AG08395 (cell line): ENCODE data around the gene ABHD6.
"Not testable (repeated sequence)": the region's sequence is repeated elsewhere in the genome, so short reads cannot be mapped to it uniquely, and the experiment has no call there.

ENCODE experiments used
- DNase-seq: peaks from one replicate; pipeline ENCODE4 v3.0.0; 2012; ENCODE audit warnings: mixed read lengths, low spot score

The ABHD6 gene

GRCh38 chr3:58242860-58243259 is 5.3 kb downstream of the ABHD6 start:
- not testable (repeated sequence) for DNase-seq

- DNase-seq, result no peak
These were observed 6.5 kb downstream of the ABHD6 start for GRCh38 chr3:58243976-58244585.

- no peak for DNase-seq
These were observed 8.8 kb downstream of the ABHD6 start for GRCh38 chr3:58246148-58247047.

- DNase-seq, result no peak
These were observed 11.9 kb downstream of the ABHD6 start for GRCh38 chr3:58249358-58250092.

- DNase-seq, result no peak
These were observed 12.6 kb downstream of the ABHD6 start for GRCh38 chr3:58250093-58250707.

- no peak for DNase-seq
These were observed 14.0 kb downstream of the ABHD6 start for GRCh38 chr3:58251631-58252035.

GRCh38 chr3:58254144-58254543 is 16.6 kb downstream of the ABHD6 start:
- no peak for DNase-seq

GRCh38 chr3:58256061-58256460 is 18.5 kb downstream of the ABHD6 start:
- DNase-seq, result no peak

- DNase-seq, result no peak
These were observed 18.9 kb downstream of the ABHD6 start for GRCh38 chr3:58256511-58256910.

- no peak for DNase-seq
These were observed 20.9 kb downstream of the ABHD6 start for GRCh38 chr3:58258392-58259055.

GRCh38 chr3:58260261-58260731 is 22.7 kb downstream of the ABHD6 start:
- peak; percentile 90 for DNase-seq

GRCh38 chr3:58260733-58261132 is 23.1 kb downstream of the ABHD6 start:
- DNase-seq, result peak; percentile 50

- no peak for DNase-seq
These were observed 24.5 kb downstream of the ABHD6 start for GRCh38 chr3:58261954-58262666.

GRCh38 chr3:58266577-58266976 is 29.0 kb downstream of the ABHD6 start:
- DNase-seq, result no peak

GRCh38 chr3:58267543-58267942 is 30.0 kb downstream of the ABHD6 start:
- not testable (repeated sequence) for DNase-seq

- DNase-seq, result no peak
These were observed 31.8 kb downstream of the ABHD6 start for GRCh38 chr3:58269356-58269755.

GRCh38 chr3:58270485-58270884 is 32.9 kb downstream of the ABHD6 start:
- no peak for DNase-seq

- peak; percentile 97 for DNase-seq
These were observed 34.4 kb downstream of the ABHD6 start for GRCh38 chr3:58271901-58272501.

- DNase-seq, result no peak
These were observed 35.3 kb downstream of the ABHD6 start for GRCh38 chr3:58272891-58273290.

- not testable (repeated sequence) for DNase-seq
These were observed 35.8 kb downstream of the ABHD6 start for GRCh38 chr3:58273362-58273761.
